Lung microvascular endothelial cell (primary cell): ENCODE results near the gene KBTBD3. TPM values are rescaled to one million over a fixed set of nuclear protein-coding genes. Genes with fewer than 3 reads are reported as not detected.
"Not testable (repeated sequence)": the region's sequence is repeated elsewhere in the genome, so short reads cannot be mapped to it uniquely, and the experiment has no call there.

Experiments
- DNase-seq, 2 donors: peaks; one replicate each; pipeline versions ENCODE4 v3.0.0 to v3.0.0-alpha.2; 2010; ENCODE audit warnings: low read depth in 2 of 2
- total RNA-seq: library from RNA; depleted of rRNA; stranded (reverse); fragments of >200 nt; gene quantifications from 2 replicates; pipeline ENCODE4 v1.2.1, GENCODE V29; 2014

Gene KBTBD3
- total RNA-seq, 1 donor from 2014 or later, result 4.4 TPM

GRCh38 chr11:106061954-106062949 lies 14.9 kb downstream of the KBTBD3 start:
- no peak for DNase-seq

- no peak for DNase-seq
Measured at GRCh38 chr11:106061249-106061784, 15.8 kb downstream of the KBTBD3 start.

GRCh38 chr11:106059617-106060016 lies 17.5 kb downstream of the KBTBD3 start:
- DNase-seq, result no peak

DNA sequence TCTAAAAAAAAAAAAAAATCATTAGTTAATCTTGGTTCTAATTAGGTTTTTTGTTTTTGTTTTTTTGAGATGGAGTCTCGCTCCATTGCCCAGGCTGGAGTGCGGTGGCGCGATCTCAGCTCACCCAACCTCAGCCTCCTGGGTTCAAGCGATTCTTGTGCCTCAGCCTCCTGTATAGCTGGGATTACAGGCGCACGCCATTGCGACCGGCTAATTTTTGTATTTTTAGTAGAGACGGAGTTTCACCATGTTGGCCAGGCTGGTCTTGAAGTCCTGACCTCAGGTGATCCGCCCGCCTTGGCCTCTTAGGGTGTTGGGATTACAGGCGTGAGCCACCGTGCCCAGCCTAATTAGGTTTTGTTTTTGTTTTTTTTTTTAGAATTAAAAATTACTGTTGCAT lies 18.8 kb downstream of the KBTBD3 start:
- DNase-seq, result not testable (repeated sequence)

GRCh38 chr11:106051103-106051502 lies 26.0 kb downstream of the KBTBD3 start:
- DNase-seq, result no peak

DNA sequence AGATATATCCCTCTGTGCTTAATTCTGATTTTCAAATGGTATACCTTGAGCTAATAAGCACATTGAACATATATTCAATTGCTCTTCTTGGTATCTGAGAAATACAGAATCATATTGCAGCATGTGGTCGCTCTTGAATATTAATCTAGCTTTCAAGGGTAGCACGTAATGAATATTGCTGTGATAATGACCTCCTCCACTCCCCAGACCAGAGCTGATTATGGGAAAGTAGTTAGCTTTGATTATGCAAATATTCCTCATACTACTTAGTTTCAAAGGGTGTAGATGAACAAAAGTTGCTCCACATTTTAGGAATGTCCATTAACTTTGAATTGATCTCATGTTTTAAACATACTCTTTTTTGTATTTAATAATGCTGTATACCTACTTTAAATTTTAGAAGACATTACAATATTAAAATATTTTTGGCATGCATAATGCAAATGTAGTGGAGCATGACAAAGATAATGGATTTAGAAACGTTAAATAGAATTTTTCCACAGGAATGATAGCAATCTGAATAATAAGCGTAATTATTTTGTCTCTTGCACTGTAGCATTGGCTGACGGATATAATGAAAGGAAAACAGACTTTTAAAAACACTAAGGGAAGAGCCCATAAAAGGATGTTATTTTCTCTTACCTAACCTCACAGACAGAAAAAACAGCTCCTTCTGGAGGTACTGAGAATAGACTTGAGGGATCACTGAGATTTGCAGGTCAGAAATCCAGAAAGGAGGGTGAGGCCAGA lies 27.2 kb downstream of the KBTBD3 start:
- no peak for DNase-seq

DNA sequence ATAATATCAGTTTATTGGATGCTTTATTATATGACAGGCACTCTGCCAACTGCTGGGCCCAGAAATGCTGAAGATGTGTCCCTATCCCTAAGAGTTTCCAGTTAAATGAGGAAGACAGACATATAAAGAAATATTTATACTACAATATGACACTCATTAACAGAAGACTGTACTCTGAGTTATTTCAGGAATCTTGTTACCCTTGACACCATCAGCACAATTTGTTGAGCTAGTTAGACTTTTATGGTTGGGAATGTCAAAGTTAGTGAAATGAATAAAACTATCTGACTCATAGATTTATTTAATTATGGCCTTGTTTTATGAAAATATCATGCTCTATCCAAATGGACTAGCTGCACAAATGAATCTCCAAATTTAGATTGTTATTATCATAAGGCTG lies 29.5 kb downstream of the KBTBD3 start:
- no peak for DNase-seq

DNA sequence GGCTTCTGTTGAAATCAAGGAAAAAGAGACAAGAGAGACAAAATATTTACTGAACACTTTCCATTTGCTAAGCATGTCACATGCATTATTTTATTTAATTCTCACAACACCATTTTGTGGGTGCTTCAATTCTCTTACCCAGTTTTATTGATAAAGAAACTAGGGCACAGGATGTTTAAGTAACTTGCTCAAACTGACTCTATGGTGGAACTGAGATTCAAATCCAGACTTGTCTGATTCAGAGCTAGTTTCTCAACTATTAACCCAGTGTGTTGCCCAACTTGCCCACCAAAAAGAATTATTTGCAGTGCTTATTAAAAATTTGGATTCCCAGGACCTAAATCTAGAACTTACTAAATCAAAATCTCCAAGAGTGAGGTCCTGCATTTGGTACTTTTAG lies 33.6 kb downstream of the KBTBD3 start:
- DNase-seq, result no peak

DNA sequence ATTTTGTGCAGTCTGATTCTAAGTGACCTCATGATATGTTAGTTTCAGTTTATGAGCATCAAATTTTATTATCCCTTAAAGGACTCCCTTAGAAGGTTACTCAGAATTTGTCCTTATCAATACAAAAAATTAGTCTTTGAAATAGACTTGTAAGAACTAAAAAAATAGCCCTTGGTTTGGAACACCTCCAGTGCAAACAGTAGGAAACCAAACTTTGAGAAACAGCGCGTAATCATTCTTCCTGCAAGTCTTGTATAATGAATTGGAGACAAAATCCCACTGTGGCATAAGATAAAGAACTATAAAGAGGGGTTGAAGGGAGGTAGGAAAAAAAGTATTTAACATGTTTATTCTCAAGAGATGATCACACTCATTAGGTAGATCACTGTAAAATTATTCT lies 44.3 kb downstream of the KBTBD3 start:
- DNase-seq, result peak in 1 of 2 donors; percentile 26

- no peak for DNase-seq
Measured at GRCh38 chr11:106031936-106032335, 45.2 kb downstream of the KBTBD3 start.

DNA sequence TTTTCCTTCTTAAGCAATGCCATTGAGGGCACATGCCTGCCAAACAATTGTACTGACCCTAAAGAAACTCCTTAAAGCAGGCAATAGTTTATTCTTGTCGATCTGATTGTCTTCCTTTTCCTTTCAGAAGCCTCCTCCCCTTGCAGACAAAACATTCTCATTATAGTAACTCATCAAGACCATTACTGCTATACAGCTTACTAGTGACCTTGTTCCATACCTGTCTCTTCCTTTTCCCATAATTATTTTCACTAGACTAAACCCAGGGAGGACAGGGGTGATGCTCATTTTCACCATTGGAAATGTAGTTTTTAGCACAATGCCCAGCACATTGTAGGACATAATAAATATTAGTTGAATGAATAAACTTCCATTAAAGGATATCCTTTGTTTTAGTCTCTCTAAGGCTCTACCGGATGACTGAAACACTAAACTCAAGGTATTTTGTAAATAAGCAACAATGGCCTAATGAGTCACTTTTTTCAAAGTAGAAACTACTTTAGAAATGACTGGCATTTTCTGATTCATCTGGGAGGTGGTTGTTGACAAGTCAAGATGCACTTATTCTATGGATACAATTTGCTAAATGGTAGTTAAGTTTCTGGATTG lies 45.8 kb downstream of the KBTBD3 start:
- peak in 1 of 2 donors; percentile 69 for DNase-seq

GRCh38 chr11:106030609-106031008 lies 46.5 kb downstream of the KBTBD3 start:
- DNase-seq, result peak in 1 of 2 donors; percentile 6

DNA sequence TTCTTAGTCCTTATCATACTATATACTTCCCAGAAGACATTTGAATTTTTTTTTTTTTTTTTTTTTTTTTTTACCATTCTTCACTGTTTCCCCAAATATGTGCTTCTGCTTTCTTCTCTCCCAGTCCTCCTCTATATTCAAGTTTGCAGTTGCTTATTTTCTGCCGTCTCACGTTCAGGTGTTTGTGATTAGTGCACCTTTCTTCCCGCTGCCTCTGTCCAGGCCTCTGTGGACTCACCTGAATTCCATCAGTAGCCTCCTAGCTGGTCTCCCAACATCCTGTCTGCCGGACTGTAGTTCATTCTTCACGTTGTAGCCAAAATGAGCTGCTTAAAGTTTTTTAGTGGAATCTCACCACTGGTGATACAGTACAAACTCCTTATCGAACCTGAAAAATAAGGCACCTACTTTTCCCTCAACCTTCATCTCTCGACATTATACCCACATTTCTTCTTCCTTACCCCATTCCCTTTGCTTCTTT lies 54.3 kb downstream of the KBTBD3 start:
- no peak for DNase-seq

DNA sequence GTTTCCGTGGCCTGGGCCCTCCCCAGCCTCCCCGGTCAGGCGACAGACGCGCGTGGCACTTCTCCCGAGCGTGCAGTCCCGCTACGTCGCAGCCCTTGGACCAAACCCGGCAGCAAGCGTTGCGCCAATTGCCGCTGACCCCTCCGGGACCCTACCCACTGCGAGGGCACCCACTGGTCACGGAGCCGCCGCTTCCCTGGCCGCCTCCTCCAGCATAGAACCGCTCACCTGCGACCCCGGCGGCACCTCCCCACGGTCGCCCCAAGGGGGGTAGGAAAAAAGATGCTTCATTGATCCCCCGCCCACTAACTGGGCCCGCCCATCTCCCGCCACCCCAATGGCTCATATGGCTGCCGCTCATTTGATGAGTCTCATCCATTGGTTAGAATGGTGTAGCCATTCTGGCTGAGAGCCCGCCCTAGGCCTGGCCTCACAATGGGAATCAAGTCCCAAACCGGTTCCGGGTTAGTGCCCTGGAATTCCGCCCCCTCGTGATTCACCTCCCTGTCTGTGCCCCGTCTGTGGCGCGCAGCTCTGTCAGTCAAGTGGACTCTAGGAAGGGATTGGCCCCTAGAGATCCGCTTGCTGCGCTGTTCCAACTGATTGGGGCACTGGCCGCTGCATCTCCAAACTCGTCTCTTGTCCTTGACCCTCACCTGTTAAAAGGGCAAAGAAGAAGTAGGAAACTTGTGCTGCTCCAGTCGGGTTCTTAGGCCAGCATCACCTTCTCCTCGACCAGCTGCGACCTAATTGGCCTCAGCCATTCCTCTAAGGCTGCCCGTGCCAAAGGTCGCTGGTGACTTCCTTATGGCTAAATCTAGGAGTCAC lies 55.0 kb downstream of the KBTBD3 start, which contains the start of gene MSANTD4:
Gene MSANTD4, minus strand, starts transcription at position 274 of the 828 bp plus-strand sequence. CDS start 11,323 bp downstream, outside the sequence.
- peak; percentile 99 for DNase-seq

- DNase-seq, result no peak
Measured at GRCh38 chr11:106021181-106021966, 55.8 kb downstream of the KBTBD3 start.

- no peak for DNase-seq
Measured at GRCh38 chr11:106017093-106017492, 60.1 kb downstream of the KBTBD3 start.

- DNase-seq, result no peak
Measured at GRCh38 chr11:106015066-106015465, 62.1 kb downstream of the KBTBD3 start.

GRCh38 chr11:106014620-106015019 lies 62.5 kb downstream of the KBTBD3 start:
- no peak for DNase-seq

DNA sequence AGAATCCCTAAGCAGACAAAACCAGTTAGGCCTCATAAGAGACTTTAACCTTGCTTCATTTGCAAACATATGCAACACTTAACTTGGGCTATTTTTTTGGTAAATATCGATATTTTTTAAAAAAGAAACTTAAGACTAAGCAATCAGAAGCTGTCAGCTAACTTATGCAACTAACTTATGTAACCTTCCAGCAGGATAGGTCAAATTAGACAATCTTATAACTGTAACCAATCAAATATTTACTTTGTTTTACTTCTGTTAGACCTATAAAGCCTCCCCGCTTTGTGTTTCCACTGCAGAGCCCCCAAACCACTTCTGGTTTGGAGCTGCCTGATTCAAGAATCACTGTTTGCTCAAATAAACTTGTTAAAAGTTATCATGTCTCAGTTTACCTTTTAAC lies 63.1 kb downstream of the KBTBD3 start:
- DNase-seq, result no peak

- DNase-seq, result peak; percentile 19 to 90
Measured at GRCh38 chr11:106012744-106013143, 64.4 kb downstream of the KBTBD3 start.
